ENCODE measurements around the gene SLC2A9.

Gene SLC2A9

GRCh38 chr4:9898596-9899305, 122.5 kb downstream of the SLC2A9 start:
- no peak for DNase-seq (ENCODE audit: extremely low spot score)
- TF ChIP-seq CTCF (IDR thresholded peaks at IDR 0.05; ENCODE audit: control extremely low read depth, extremely low read depth, low read depth, missing control alignments): no peak
- ChIA-PET CTCF (interaction anchor here (0.6 to 3.3 kb wide), 5 partner anchors 10 to 136 kb away, joined by 3 to 15 read pairs (median 3); no protein-coding TSS in a partner anchor), POLR2A (no interaction called here)

GRCh38 chr4:9895333-9895705, 126.0 kb downstream of the SLC2A9 start:
- CTCF ChIA-PET: interaction anchor here (0.9 to 1.5 kb wide), 4 partner anchors 64 to 191 kb away, joined by 3 to 5 read pairs (median 4); no protein-coding TSS in a partner anchor
- no peak for DNase-seq (ENCODE audit: extremely low spot score)
- POLR2A ChIA-PET: no interaction called here
- no peak for TF ChIP-seq CTCF (IDR thresholded peaks at IDR 0.05; ENCODE audit: control extremely low read depth, extremely low read depth, low read depth, missing control alignments)

- no peak for DNase-seq (ENCODE audit: extremely low spot score)
- ChIA-PET POLR2A (no interaction called here), CTCF (interaction anchor here (0.9 to 1.5 kb wide), 5 partner anchors 13 to 191 kb away, joined by 3 to 5 read pairs (median 4); no protein-coding TSS in a partner anchor)
- no peak for TF ChIP-seq CTCF (IDR thresholded peaks at IDR 0.05; ENCODE audit: control extremely low read depth, extremely low read depth, low read depth, missing control alignments)
Measured at GRCh38 chr4:9894644-9895332, 126.5 kb downstream of the SLC2A9 start.

- DNase-seq (ENCODE audit: extremely low spot score): no peak
- POLR2A ChIA-PET: no interaction called here
- TF ChIP-seq CTCF (IDR thresholded peaks at IDR 0.05; ENCODE audit: control extremely low read depth, extremely low read depth, low read depth, missing control alignments): no peak
- CTCF ChIA-PET: interaction anchor here (1.5 kb wide), 1 partner anchor 190 kb away, joined by 5 read pairs; no protein-coding TSS in a partner anchor
Measured at GRCh38 chr4:9893329-9894108, 127.8 kb downstream of the SLC2A9 start.

- no peak for DNase-seq (ENCODE audit: extremely low spot score)
- ChIA-PET POLR2A (no interaction called here), CTCF (no interaction called here)
- TF ChIP-seq CTCF (IDR thresholded peaks at IDR 0.05; ENCODE audit: control extremely low read depth, extremely low read depth, low read depth, missing control alignments): no peak
Measured at GRCh38 chr4:9891740-9892139, 129.6 kb downstream of the SLC2A9 start.

- no peak for TF ChIP-seq CTCF (IDR thresholded peaks at IDR 0.05; ENCODE audit: control extremely low read depth, extremely low read depth, low read depth, missing control alignments)
- no peak for DNase-seq (ENCODE audit: extremely low spot score)
- CTCF ChIA-PET: no interaction called here
- POLR2A ChIA-PET: no interaction called here
Measured at GRCh38 chr4:9891056-9891455, 130.2 kb downstream of the SLC2A9 start.
